GOT3 (cell line): ENCODE results near the gene NTM.

ENCODE experiments used
- DNase-seq: peaks from one replicate; lab custom pipeline; 2025; ENCODE audit warnings: mixed read lengths; lab: John Stamatoyannopoulos, UW

NTM gene

GRCh38 chr11:132217856-132218255 is 847.4 kb downstream of the NTM start:
- DNase-seq = no peak

GRCh38 chr11:132220474-132220873 is 850.1 kb downstream of the NTM start:
- DNase-seq = no peak

GRCh38 chr11:132222345-132222744 is 851.9 kb downstream of the NTM start:
- no peak for DNase-seq

GRCh38 chr11:132226522-132226921 is 856.1 kb downstream of the NTM start:
- DNase-seq = no peak

- no peak for DNase-seq
These were observed 858.4 kb downstream of the NTM start for GRCh38 chr11:132228746-132229325.

GRCh38 chr11:132231656-132232347 is 861.4 kb downstream of the NTM start:
- DNase-seq = no peak

- DNase-seq = no peak
These were observed 864.5 kb downstream of the NTM start for GRCh38 chr11:132234878-132235277.

- DNase-seq = no peak
These were observed 867.4 kb downstream of the NTM start for GRCh38 chr11:132237781-132238180.

GRCh38 chr11:132238331-132238866 is 868.0 kb downstream of the NTM start:
- DNase-seq = no peak

GRCh38 chr11:132240374-132240773 is 870.0 kb downstream of the NTM start:
- no peak for DNase-seq

- no peak for DNase-seq
These were observed 872.2 kb downstream of the NTM start for GRCh38 chr11:132242632-132243031.

GRCh38 chr11:132244846-132245245 is 874.4 kb downstream of the NTM start:
- no peak for DNase-seq

GRCh38 chr11:132245403-132246385 is 875.3 kb downstream of the NTM start:
- no peak for DNase-seq

GRCh38 chr11:132248580-132248979 is 878.2 kb downstream of the NTM start:
- no peak for DNase-seq

GRCh38 chr11:132249256-132249655 is 878.8 kb downstream of the NTM start:
- DNase-seq = no peak

- no peak for DNase-seq
These were observed 880.6 kb downstream of the NTM start for GRCh38 chr11:132251061-132251460.

- no peak for DNase-seq
These were observed 883.3 kb downstream of the NTM start for GRCh38 chr11:132253469-132254264.

GRCh38 chr11:132254906-132255305 is 884.5 kb downstream of the NTM start:
- DNase-seq = no peak

GRCh38 chr11:132256528-132257279 is 886.3 kb downstream of the NTM start:
- DNase-seq = no peak

- DNase-seq = no peak
These were observed 887.5 kb downstream of the NTM start for GRCh38 chr11:132257871-132258270.

- no peak for DNase-seq
These were observed 888.5 kb downstream of the NTM start for GRCh38 chr11:132258875-132259274.
